BJ (cell line): ENCODE results near the gene CHRNA4. TPM values are rescaled to one million over a fixed set of nuclear protein-coding genes. Genes with fewer than 3 reads are reported as not detected.

ENCODE experiments used
- CTCF ChIA-PET: fragments of 350-600 bp; formaldehyde crosslinking; extraction: SDS; loops from one replicate; lab custom pipeline; 2021; ENCODE audit warnings: antibody characterized with exemption, inconsistent platforms; lab: Yijun Ruan, JAX
- POLR2A ChIA-PET: fragments of 300-600 bp; sonication (Branson Sonifier 250); formaldehyde crosslinking; extraction: SDS; loops from one replicate; lab custom pipeline; 2021; ENCODE audit warnings: antibody characterized with exemption; lab: Charles Lee
- DNase-seq: peaks from one replicate; pipeline ENCODE4 v3.0.0-alpha.2; 2011; ENCODE audit warnings: low read depth
- H3K27me3 ChIP-seq: 2 replicates; pipeline ENCODE4 v1.6.0; 2011; ENCODE audit warnings: low read length; ENCODE audit not compliant: control insufficient read depth, insufficient read depth
- H3K36me3 ChIP-seq: 2 replicates; pipeline ENCODE4 v1.5.1; 2011; ENCODE audit warnings: low read length; ENCODE audit not compliant: control insufficient read depth, insufficient read depth
- H3K4me3 ChIP-seq: 2 replicates; pipeline ENCODE4 v1.5.1; 2011; ENCODE audit warnings: low read depth, mild to moderate bottlenecking, control low read depth, low read length
- polyA plus RNA-seq: library from polyadenylated mRNA; depleted of rRNA; stranded (reverse); fragments of >200 nt; gene quantifications from 2 replicates; pipeline ENCODE4 v1.2.3, GENCODE V29; 2011
- TF ChIP-seq, protein P1 (sequence below): IDR thresholded peaks from 2 replicates; pipeline ENCODE4 v1.5.1; 2011; ENCODE audit warnings: low read depth, mild to moderate bottlenecking, control low read depth, inconsistent platforms, low read length, moderate library complexity; ENCODE audit not compliant: insufficient read depth

Gene CHRNA4
- polyA plus RNA-seq, 1 experiment, result not detected

DNA sequence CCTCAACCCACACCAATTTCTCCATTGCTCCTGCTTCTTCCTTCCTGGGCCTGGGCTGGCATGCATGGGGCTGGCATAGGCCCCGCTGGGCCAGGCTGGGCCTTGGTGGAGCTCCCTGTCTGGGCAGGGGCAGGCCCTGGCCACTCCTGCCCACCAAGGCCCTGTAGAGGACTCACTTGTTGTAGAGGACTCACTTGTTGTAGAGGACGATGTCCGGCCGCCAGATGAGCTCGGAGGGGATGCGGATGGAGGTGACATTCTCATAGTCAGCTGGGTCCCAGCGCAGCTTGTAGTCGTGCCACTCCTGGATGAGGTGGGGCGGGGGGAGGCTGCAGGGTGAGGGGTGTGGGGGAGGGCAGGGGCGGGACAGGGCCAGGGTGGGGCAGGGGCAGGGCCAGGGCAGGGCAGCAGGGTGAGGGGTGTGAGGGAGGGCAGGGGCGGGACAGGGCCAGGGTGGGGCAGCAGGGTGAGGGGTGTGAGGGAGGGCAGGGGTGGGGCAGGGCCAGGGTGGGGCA lies 5.3 kb downstream of the CHRNA4 start:
- Histone ChIP-seq H3K36me3 (no peaks in the 10 kb centered on the region), H3K4me3 (no peak overlapping the region), H3K27me3 (0 out of 2 replicates have a peak, but pooled peaks cover 2% of the 10 kb centered on the region)
- TF ChIP-seq, protein P1, sequence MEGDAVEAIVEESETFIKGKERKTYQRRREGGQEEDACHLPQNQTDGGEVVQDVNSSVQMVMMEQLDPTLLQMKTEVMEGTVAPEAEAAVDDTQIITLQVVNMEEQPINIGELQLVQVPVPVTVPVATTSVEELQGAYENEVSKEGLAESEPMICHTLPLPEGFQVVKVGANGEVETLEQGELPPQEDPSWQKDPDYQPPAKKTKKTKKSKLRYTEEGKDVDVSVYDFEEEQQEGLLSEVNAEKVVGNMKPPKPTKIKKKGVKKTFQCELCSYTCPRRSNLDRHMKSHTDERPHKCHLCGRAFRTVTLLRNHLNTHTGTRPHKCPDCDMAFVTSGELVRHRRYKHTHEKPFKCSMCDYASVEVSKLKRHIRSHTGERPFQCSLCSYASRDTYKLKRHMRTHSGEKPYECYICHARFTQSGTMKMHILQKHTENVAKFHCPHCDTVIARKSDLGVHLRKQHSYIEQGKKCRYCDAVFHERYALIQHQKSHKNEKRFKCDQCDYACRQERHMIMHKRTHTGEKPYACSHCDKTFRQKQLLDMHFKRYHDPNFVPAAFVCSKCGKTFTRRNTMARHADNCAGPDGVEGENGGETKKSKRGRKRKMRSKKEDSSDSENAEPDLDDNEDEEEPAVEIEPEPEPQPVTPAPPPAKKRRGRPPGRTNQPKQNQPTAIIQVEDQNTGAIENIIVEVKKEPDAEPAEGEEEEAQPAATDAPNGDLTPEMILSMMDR, result no peak
- CTCF ChIA-PET, result no interaction called here
- POLR2A ChIA-PET, result no interaction called here
- DNase-seq, result no peak

DNA sequence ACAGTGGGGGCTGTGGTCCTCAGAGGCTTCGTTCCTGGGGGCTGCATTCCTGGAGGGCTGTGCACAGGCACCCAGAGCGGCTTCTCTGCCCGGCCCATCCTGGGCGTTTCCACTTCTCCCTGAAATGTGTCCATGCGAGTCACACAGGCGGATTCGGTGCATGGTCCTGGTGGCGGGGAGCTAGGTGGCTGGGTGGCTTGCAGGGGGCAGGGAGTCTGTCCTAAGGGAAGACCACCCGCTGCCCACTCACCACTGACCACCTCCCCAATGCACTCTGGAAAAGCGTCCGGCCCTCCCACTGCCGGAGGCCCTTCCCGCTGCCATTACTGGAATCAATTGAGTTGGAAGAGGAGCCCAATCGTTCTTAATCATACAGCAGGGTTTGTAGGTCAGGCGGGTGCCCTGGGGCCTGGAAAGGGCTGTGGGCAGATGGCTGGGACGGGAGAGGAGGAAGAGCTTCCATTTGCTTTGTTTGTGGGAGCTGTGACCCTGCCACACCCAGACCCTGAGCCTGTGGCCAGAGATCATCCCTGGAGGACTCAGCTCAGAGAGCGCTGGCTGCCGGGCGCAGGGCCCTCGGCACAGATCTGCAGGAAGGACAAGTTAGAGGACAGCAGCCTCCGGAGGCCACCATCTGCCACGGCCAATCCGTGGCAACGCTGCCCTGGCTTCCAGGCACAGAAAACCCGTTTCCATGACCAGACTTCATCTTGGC lies 6.4 kb downstream of the CHRNA4 start:
- Histone ChIP-seq H3K27me3 (no peaks in the 10 kb centered on the region), H3K4me3 (no peak overlapping the region), H3K36me3 (no peaks in the 10 kb centered on the region)
- CTCF ChIA-PET, result no interaction called here
- TF ChIP-seq, protein P1, result no peak
- DNase-seq, result no peak
- POLR2A ChIA-PET, result no interaction called here

DNA sequence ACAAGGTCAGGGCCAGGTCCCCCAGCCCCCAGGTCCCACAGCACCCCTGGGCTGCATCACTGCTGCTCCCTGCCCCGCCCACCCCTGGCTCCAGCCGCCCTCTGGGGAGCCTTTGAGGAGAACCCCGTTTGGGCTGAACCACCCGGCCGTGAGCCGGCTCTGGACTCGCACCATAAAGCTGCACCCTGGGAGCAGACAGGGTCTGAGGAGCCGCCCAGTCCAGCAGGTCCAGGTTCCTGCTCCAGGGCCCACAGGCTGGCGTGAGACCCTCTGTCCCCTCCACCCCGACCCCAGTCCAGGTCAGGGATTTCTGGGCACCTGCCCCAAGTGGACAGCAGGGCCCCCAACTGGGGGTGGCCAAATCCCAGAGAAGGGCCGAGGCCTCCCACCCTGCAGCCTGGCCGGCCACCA lies 8.3 kb downstream of the CHRNA4 start:
- ChIA-PET CTCF (no interaction called here), POLR2A (no interaction called here)
- TF ChIP-seq, protein P1, result no peak
- Histone ChIP-seq H3K36me3 (no peaks in the 10 kb centered on the region), H3K4me3 (no peak overlapping the region), H3K27me3 (no peaks in the 10 kb centered on the region)
- no peak for DNase-seq

DNA sequence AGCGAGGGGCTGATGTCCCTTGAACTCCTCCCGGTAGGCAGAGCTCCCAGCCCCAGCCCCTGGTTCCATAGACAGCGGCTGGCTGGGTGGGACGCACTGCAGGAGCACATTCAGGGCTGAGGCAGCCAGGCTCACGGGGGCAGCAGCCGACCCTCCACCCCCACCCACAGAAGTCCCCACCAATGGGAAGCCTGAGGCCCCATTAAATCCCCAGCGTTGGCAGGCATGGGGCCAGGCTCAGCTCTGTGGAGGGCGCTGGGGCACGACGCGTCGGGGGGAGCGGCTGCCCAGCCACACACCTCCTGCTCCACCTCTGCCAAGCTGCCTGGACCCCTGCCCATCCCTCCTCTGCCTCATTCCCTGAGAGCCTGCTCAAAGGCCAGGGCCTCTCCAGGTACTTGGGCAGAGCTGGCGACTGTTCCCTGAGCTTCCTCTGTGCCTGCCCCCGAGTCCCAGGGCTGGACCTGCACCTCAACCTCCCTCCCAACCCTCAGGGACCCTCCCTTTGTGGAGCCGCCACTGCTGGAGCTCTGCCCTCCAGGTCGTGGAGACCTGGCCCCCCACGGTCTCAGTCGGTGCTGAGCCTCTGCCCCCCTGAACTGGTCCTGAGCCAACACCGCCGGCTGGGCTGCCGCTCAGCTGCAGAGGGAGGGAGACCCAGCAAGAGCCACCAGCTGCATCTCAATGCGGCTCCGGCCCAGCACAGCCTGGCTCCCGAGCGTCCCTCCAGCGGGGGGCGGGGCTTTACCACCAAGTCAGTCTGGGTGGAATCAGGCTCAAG lies 9.1 kb downstream of the CHRNA4 start:
- CTCF ChIA-PET, result interaction anchor here (1.8 kb wide), 1 partner anchor 42 kb away, joined by 4 read pairs; no protein-coding TSS in a partner anchor
- Histone ChIP-seq H3K27me3 (no peaks in the 10 kb centered on the region), H3K36me3 (no peaks in the 10 kb centered on the region), H3K4me3 (no peak overlapping the region)
- TF ChIP-seq, protein P1, result no peak
- POLR2A ChIA-PET, result no interaction called here
- no peak for DNase-seq

DNA sequence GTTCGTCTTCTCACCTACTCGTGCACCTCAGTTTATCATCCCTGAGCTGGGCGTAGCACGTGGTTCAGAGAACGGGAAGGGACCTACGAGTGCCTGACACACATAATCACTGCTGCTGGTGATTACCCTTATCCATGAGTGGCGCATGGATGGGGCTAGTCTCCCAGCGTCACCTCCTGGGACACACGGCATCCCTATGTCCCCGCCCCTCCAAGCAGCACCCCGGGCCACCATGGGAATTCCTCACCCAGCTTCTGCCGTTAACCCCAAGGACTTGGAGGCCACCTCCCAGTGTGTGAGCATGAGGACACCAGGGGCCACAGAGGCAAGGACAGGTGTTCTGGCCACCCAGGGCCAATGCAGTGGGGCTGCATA lies 9.8 kb downstream of the CHRNA4 start:
- POLR2A ChIA-PET, result no interaction called here
- H3K36me3 ChIP-seq, result no peaks in the 10 kb centered on the region
- H3K27me3 ChIP-seq, result no peaks in the 10 kb centered on the region
- H3K4me3 ChIP-seq, result no peak overlapping the region
- CTCF ChIA-PET, result interaction anchor here (1.8 kb wide), 1 partner anchor 42 kb away, joined by 4 read pairs; no protein-coding TSS in a partner anchor
- no peak for DNase-seq
- TF ChIP-seq, protein P1, result no peak
